Stimulated activated CD4-positive, alpha-beta T cell treated with anti-CD3 and anti-CD28 coated beads, Interleukin-4, amount 100 ng/mL, for 4 hours (primary cell): Measurements from ENCODE around the gene PLCL1.

Experiments used
- DNase-seq, 2 experiments: peaks; one replicate each; pipeline ENCODE4 v3.0.0-alpha.2; 2020

PLCL1 gene

DNA sequence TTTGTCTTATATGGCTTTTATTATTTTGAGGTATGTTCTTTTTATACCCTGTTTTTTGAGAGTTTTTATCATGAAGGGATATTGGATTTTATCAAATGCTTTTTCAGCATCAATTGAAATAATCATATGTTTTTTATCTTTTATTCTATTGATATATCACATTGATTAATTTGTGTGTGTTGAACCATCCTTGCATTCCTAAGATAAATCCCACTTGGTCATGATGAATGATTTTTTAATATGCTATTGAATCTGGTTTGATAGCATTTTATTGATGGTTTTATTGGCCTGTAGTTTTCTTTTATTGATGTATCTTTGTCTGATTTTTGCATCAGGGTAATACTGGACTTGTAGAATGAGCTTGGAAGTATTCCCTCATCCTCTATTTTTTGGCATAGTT lies 160.3 kb downstream of the PLCL1 start:
- no peak for DNase-seq

DNA sequence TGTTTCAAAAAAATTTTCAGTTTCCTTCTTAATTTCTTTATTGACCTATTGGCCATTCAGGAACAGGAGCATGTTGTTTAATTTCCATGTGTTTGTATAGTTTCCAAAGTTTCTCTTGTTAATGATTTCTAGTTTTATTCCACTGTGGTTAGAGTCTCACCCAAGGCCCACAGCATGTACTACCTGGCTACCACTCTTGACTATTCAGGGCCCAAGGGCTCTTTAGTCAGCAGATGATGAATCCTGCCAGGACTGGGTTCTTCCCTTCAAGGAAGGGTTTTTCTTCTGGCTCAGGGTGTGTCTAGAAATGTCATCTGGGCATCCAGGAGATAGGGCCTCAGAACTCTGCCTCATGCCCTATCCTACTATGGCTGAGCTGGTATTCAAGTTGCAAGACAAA lies 161.4 kb downstream of the PLCL1 start:
- DNase-seq, result no peak

- no peak for DNase-seq
Observed at GRCh38 chr2:197969391-197969893, 165.0 kb downstream of the PLCL1 start.

GRCh38 chr2:197972061-197972460 lies 167.7 kb downstream of the PLCL1 start:
- no peak for DNase-seq

DNA sequence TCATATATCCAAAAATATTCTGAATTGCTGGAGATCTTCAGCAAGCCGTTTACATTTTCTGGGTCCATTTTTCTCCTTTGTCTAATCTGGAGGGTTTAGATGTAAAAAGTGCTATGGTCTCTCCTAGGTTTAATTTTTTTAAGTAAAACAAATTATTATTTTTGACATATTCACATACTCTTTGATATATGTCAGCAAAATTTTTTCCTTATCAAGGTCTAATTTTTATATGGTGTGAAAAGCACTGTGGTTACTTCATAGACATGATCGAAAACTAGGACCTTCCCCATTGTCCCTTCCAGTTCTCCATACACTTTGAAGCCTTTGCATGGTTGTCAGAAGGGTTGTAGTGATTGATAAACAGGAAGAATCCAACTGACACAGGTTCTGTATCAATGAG lies 168.2 kb downstream of the PLCL1 start:
- DNase-seq, result no peak

GRCh38 chr2:197973772-197974171 lies 169.4 kb downstream of the PLCL1 start:
- no peak for DNase-seq

GRCh38 chr2:197975931-197976519 lies 171.6 kb downstream of the PLCL1 start:
- DNase-seq, result no peak

- DNase-seq, result no peak
Observed at GRCh38 chr2:197978971-197979370, 174.6 kb downstream of the PLCL1 start.

DNA sequence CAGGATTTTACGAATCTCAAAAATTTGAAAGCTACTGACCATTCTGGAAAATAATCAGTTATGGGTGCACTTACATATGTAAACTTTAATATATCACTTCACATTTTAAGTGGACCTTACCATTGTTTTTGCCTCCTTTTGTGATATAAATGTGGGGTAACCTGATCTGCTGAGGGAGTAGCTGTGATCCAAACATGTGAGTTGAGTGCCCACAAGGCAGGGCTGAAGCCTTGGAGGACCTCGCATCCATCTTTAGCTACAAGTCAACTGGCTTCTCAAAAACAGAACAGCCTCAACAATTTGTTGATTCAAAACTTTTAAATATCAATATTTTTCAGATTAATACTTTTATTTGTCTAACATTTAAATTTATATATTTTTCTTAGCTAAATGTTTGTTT lies 178.2 kb downstream of the PLCL1 start:
- no peak for DNase-seq

- DNase-seq, result no peak
Observed at GRCh38 chr2:197985029-197985638, 180.7 kb downstream of the PLCL1 start.

DNA sequence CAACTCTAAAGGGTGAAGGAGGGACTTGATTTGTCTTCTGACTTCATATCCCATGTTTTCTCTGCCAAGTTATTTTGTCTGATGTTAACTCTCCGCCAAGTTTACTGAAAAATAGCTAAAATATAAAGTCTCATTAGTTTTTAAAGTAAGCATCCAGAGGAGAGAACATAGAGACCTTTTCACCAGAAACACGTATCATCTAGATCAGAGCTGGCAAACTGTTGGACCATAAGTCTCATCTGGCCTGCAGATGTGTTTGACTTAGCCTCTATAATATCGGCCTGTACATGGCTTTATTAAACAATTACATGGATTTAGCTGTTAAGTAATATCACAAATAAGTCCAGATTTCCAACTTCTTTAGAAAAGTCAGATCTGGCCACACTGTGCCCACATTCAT lies 182.6 kb downstream of the PLCL1 start:
- no peak for DNase-seq

GRCh38 chr2:197990356-197990755 lies 186.0 kb downstream of the PLCL1 start:
- no peak for DNase-seq

- no peak for DNase-seq
Observed at GRCh38 chr2:197992482-197993133, 188.2 kb downstream of the PLCL1 start.

GRCh38 chr2:197993363-197993762 lies 189.0 kb downstream of the PLCL1 start:
- no peak for DNase-seq

DNA sequence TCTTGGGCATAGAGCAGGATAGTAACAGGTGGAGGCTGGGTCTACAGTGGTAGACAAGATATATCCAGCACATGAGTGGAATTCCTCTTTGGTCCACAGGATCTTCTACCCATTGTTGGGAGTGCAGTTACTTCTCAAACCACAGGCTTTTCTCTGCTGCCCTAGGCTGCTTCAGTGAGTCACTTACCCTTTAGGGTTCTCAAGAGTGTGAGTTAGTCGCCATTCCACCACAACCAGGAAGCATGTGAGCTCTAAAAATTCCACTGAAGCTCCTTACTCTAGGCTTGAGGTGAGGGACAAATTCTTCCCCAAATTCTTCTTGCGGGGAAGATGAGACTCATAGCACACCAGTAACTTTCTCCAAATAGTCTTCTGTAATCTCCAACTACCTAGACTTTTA lies 189.4 kb downstream of the PLCL1 start:
- no peak for DNase-seq

GRCh38 chr2:197994751-197995150 lies 190.4 kb downstream of the PLCL1 start:
- no peak for DNase-seq

GRCh38 chr2:197996583-197996982 lies 192.2 kb downstream of the PLCL1 start:
- no peak for DNase-seq

DNA sequence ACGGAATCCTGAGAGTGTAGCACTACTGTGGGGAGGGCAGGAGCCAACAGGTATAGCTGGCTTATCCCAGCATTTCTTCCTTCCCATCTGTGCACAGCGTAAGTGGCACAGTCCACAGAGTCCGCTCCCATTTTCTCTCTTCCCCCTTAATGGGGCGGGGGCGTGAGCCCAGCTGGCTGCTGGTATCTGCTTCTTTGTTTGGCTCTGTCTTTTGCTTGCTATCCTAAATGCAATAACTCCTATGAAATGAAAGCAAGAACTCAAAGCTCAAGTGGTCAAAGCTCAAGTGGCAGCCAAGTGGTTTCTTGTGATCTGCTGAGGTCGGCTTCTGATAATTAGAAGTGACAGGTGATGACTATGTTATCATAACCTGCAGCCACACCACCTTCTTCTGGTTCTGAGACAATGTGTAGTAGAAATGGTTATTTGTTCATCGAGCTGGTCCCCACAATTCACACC lies 192.7 kb downstream of the PLCL1 start:
- no peak for DNase-seq

DNA sequence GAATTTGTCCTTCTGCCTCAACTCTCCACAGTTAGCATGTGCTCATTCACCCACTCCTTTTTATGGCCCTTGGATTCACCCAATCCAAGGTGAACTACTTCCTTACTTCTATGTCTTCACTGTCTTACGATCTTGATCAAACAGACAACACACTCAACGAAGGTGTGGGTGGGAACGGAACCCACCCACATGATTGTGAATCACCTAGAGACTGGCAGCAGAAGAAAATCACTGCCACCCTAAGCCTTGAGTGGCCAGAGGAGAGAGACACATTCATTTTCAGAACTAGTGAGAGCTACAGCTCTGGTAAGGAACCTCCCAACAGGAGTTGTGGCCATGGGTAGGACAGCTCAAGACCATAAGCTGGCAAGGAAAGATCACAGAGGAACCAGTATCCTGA lies 194.3 kb downstream of the PLCL1 start:
- DNase-seq, result peak in 1 of 2 experiments; percentile 63

DNA sequence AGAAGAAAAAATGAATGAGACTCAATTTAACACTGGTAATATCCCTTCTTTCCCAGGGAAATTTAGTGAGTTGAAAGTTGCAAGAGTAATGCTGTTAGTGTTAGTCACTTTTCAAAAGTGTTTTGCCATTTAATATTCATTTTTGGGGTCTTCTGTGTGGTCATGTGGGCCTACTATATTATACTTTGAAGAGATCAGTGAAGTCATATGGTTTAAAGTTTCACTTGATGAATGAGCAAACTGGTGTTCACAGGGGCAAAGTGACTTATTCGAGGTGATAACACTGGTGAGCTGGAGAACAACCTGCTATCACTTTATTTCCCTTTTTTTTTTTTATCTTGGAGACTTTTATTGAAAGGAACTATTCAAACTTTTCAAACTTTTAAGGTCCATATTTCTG lies 196.0 kb downstream of the PLCL1 start:
- DNase-seq, result no peak

DNA sequence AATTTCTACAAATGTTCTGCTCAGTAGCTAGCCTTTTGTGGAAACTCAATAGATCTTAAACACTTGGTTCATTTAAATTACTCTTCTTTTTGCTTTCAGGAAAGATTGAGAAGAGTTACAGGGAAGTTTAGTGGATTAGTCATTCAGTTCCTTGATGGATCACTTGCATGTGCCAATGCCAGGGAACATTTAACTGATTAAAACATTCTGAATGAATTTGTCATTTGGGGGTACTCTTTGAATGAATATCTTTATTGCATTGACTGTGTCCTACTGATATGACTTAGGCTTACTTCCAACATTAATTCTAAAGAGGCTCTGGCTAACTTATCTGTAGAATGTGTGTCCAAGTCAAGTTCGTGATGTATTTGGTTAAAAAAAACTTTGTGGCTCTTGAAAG lies 199.8 kb downstream of the PLCL1 start:
- DNase-seq, result no peak

DNA sequence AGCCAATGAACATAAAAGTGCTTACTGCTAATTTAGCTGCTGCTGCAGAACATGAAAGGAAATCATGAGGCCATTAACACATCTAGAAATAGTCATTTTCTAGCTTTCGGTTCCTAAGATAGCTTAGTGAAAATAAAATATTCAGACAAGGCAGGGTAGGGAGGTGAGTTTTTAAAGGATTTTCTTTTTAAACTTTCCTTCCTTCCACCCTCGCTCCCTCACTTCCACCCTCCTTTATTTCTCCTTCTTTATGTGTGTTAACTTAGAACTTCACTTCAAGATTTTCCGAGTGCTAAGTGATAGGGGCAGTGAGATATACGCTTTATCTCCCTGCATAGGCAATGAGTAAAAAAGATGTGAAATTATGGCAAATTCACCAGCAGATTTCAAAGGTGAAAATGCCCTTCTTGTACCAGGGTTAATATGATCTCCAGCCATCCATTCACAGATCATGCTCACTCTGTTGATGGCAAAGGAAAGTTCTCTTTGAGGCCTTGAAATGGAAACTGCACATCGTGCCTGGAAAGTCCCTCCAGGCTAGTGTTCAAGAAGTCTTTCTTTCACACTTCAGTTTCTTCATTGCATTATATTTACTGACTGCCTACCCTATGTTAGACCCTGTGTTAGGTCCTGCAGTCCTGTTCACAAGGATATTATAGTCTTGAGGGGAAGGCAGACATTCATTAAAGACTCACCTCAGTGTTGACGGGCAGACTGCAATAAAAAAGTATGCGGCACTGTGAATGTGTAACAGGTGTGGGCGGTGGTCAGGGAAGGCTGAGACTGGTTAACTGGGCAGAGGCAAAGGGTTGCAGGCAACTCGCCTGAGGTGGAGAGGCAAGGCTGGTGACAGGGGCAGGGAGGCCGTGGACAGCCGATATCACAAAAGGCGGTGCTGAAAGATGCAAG lies 200.8 kb downstream of the PLCL1 start:
- peak; percentile 23 to 43 for DNase-seq

- DNase-seq, result no peak
Observed at GRCh38 chr2:198006733-198007132, 202.3 kb downstream of the PLCL1 start.
